Smooth muscle cell of the brain vasculature (primary cell): ENCODE measurements around the gene DNAH10.

Experiments
- DNase-seq: peaks from one replicate; pipeline ENCODE4 v3.0.0-alpha.2; 2012; ENCODE audit warnings: low read depth, low spot score

Gene DNAH10

GRCh38 chr12:123971770-123972456 lies 209.8 kb downstream of the DNAH10 start:
- DNase-seq, result no peak

DNA sequence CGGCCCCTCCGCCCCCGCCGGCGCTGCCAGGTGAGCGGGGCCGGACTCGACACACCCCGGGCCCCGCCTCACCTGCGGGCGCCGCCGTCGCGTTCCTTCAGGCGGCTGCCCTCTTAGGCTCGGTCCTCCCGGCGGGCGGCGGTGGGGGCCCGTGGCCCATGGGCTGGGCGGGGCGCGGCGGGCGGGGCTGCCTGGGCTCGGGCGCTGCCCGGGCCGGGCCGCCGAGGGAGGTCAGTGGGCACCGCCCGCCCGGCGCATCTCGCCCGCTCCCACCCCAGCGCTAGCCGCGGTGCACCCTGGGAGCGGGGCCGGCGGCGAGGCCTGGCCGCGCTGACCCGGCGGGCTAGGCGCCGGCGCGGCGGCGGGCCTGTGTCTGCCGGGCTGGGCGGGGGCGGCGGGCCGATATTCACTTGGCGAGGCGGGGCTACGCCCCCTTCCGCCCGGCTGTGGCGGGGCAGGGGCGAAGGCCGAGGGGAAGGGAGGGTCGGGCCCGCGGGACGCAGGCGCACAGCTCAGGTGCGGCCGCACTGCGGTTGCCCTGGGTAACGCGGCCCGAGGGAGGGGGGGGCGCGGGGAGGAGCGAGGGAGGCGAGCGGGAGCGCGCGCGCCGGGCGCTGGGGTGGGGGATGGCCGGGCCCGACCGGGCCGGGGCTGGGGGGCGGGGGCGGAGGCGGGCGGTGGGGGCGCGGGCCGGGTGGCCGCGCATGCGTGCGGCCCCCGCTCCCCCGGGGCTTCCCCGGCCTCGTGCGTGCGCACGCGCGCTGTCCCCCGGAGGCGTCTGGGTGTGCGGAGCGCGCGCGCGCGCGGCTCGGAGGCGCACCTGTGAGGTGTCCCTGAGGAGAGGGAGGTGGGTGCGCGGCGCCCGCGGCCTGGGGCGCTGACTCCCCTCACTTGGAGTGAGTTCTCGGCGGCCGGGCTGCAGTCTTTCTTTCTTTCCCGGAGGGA lies 210.6 kb downstream of the DNAH10 start, which contains the start of the genes CCDC92 and ZNF664:
TSS of gene CCDC92 (minus strand) at position 375 of the 945 bp plus-strand sequence. CDS start 28,526 bp downstream, outside the sequence.
TSS of gene ZNF664 (plus strand) at position 759 of the 945 bp plus-strand sequence. CDS start 38,930 bp downstream, outside the sequence.
- peak; percentile 61 for DNase-seq

GRCh38 chr12:123973552-123974341 lies 211.6 kb downstream of the DNAH10 start:
- no peak for DNase-seq

- no peak for DNase-seq
Measured at GRCh38 chr12:123976227-123976826, 214.2 kb downstream of the DNAH10 start.

DNA sequence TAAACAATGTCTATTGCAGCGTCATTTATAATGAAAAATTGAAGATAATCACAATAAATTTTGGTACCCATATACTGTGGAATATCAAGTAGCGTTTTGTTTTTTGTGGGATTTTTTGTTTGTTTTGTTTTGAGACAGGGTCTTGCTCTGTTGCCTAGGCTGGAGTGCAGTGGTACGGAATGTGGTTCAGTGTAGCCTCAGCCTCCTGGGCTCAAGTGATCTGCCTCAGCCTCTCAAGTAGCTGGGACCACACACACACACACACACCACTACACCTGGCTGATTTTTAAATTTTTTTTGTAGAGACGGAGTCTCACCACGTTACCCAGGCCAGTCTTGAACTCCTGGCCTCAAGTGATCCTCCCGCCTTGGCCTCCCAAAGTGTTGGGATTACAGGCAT lies 217.5 kb downstream of the DNAH10 start:
- DNase-seq, result no peak

DNA sequence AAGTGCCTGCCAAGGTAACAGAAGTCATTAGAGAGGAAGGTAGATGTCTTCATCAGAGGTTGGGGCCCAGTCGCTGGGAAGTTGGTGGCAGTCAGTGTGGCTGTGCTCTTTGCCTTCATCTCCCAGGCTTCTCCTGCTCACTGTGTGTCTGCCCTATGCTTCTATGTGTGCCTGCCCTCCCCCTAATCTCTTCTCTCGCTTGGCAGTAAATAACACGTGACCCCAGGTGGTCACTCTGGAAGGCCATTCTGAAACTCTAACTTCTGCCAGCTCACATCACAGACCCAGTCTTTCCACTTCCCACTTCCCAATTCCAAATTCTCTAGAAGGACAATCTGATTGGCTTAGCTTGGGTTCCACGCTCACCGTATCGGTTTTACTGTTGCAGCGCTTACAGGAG lies 220.2 kb downstream of the DNAH10 start:
- no peak for DNase-seq

- DNase-seq, result peak; percentile 45
Measured at GRCh38 chr12:123983822-123984485, 221.9 kb downstream of the DNAH10 start.

DNA sequence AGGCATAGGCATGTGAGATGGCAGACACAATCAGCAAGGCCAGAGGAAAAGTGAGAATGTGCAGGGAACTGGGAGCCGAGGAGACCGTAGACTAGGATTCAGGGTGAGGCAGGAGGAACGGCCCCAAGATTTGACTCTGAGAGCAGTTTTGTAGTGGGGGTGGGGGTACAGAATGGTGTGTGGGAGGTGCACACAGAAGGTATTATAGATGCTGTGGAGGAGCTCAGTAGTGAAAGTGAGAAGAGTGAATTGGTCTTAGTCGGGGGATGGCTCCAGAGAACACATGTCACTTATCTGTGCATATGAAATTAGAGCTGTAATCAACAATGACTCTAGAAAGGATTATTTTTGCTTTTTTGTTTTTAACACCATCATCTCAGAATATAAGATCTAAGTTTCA lies 222.8 kb downstream of the DNAH10 start:
- no peak for DNase-seq
